H1 (cell line): ENCODE results near the gene C15orf39.

Experiments used
- BCL11A ChIP-seq, 2 experiments: IDR thresholded peaks; one replicate each; pipeline ENCODE4 v1.6.1; 2011; ENCODE audit warnings: low read depth in 2 of 2, low read length in 2 of 2, mild to moderate bottlenecking in 2 of 2
- CTCF ChIP-seq, 3 experiments: IDR thresholded peaks; 1 replicate in 2 of 3; 2 replicates in 1 of 3; pipeline versions ENCODE4 v1.5.1 to v1.6.1; 2011; ENCODE audit warnings: low read length in 3 of 3, mild to moderate bottlenecking in 3 of 3, inconsistent platforms in 2 of 3, low read depth in 1 of 3, moderate library complexity in 1 of 3; ENCODE audit not compliant: insufficient read depth in 1 of 3; ENCODE audit errors: control extremely low read depth in 1 of 3
- GABPA ChIP-seq: IDR thresholded peaks from 2 replicates; pipeline ENCODE4 v1.6.1; 2011; ENCODE audit warnings: mild to moderate bottlenecking, low read length, moderate library complexity, borderline replicate concordance; ENCODE audit not compliant: insufficient read depth
- NANOG ChIP-seq: IDR thresholded peaks from 2 replicates; pipeline ENCODE4 v1.6.1; 2011; ENCODE audit warnings: low read length, low read depth, mild to moderate bottlenecking, inconsistent platforms; ENCODE audit not compliant: insufficient read depth, poor library complexity, severe bottlenecking
- POLR2A ChIP-seq, 2 experiments: IDR thresholded peaks; 1 replicate in 1 of 2; 2 replicates in 1 of 2; pipeline ENCODE4 v1.6.1; 2011; ENCODE audit warnings: low read depth in 2 of 2, low read length in 2 of 2, mild to moderate bottlenecking in 2 of 2; ENCODE audit errors: control extremely low read depth in 1 of 2
- RAD21 ChIP-seq, 2 experiments: IDR thresholded peaks in 1 of 2; conservative IDR thresholded peaks in 1 of 2; 2 replicates each; pipeline ENCODE4 v1.6.1; 2011; ENCODE audit warnings: low read depth in 2 of 2, low read length in 2 of 2, improper control_type of control experiment in 1 of 2, inconsistent platforms in 1 of 2, mild to moderate bottlenecking in 1 of 2, moderate library complexity in 1 of 2
- RBBP5 ChIP-seq: IDR thresholded peaks from 2 replicates; pipeline ENCODE4 v1.7.1; 2012; ENCODE audit warnings: low read depth, mild to moderate bottlenecking, inconsistent platforms, low read length, moderate library complexity, borderline replicate concordance
- SIX5 ChIP-seq: IDR thresholded peaks from 2 replicates; pipeline ENCODE4 v1.6.1; 2011; ENCODE audit warnings: mild to moderate bottlenecking, low read depth, low read length
- SUZ12 ChIP-seq: fragments of 200-600 bp; sonication (generic); IDR thresholded peaks from 2 replicates; pipeline ENCODE4 v1.6.1; 2012; ENCODE audit warnings: mild to moderate bottlenecking, inconsistent platforms, low read length, moderate library complexity, mixed read lengths
- USF2 ChIP-seq: IDR thresholded peaks from 2 replicates; pipeline ENCODE4 v1.6.1; 2011; ENCODE audit warnings: low read length, improper control_type of control experiment

- TF ChIP-seq USF2 (no peak), NANOG (no peak), BCL11A (IDR thresholded peaks at IDR 0.05; ENCODE audit: low read depth in 2 of 2, low read length in 2 of 2) (no peak), GABPA (no peak), SUZ12 (no peak), POLR2A (IDR thresholded peaks at IDR 0.05; ENCODE audit: control extremely low read depth in 1 of 2, low read depth in 2 of 2, low read length in 2 of 2) (no peak), SIX5 (no peak), CTCF (IDR thresholded peaks at IDR 0.05; ENCODE audit: control extremely low read depth in 1 of 3, insufficient read depth in 1 of 3, low read depth in 1 of 3, low read length in 3 of 3) (no peak), RAD21 (IDR thresholded peaks at IDR 0.05 in 1 of 2, conservative IDR thresholded peaks at IDR 0.05 in 1 of 2; ENCODE audit: low read depth in 2 of 2, low read length in 2 of 2) (no peak), RBBP5 (no peak)
These were observed 30.7 kb downstream of the C15orf39 start for GRCh38 chr15:75232252-75232813.
